NCI-H2171 treated with DMSO at 0.1 percent for 48 hours (cell line): ENCODE data around the gene UNC13D.
"Not testable (repeated sequence)": the region's sequence is repeated elsewhere in the genome, so short reads cannot be mapped to it uniquely, and the experiment has no call there.

ENCODE experiments used
- DNase-seq: peaks from one replicate; lab custom pipeline; 2025; lab: John Stamatoyannopoulos, UW

Gene UNC13D

DNA sequence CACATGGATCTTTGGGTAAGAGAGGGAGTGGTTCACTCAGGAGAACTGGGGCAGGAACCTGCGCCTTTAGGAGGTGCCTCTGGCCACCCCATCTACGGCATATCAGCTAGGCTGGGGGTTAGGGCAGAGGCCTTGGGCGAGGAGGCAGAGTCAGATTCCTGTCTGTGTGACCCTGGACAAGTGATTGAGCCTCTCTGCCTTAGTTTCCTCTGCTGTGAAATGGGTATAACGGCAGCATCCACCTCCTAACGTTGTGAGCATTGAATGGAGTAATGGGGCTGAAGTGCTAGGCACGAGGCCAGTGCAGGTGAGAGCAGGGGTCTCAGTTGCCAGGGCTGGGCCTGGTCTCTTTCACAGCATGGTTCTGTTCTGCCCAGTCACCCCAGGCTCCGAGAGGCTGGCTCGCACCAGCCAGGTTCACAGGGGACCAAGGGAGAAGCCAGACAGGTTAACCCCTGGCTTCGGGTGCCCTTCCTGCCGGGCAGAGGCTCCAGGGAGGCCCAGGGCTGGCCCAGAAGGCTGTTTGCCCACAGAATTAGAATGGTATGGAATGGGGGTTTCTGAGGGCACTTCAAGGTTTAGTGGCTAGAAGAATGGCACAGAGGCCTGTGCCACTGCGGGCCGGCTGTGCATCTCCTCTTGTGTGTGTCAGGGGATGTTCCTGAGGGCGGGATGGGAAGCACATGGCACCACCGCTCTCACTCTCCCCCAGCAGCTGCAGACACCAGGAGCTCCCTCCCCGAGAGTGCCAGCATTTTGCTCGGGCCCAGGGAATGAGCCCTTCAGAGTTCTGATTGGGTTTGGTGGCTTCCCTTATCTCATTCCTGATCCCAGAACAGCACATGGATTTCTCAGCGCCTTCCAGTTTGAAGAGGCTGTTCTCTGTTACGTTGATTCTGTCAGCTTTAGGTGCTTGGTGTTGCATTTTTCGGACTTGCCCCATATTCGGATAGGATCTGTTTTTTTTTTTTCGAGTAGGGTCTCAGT lies 23.8 kb downstream of the UNC13D start:
- no peak for DNase-seq

DNA sequence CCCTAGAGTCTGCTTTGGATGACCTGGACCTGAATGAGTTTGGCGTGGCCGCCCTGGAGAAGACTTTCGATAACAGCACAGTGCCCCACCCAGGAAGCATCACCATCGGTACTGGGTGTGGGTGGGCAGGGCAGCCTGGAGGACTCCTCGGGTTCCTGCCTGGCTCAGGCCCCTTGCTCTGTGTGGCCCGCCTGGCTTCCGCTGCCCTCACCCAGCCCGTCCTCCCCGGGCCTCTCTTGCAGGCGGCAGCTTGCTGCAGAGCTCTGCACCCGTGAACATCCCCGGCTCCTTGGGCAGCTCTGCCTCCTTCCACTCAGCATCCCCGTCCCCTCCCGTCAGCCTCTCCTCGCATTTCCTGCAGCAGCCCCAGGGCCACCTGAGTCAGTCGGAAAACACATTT lies 24.5 kb downstream of the UNC13D start:
- no peak for DNase-seq

DNA sequence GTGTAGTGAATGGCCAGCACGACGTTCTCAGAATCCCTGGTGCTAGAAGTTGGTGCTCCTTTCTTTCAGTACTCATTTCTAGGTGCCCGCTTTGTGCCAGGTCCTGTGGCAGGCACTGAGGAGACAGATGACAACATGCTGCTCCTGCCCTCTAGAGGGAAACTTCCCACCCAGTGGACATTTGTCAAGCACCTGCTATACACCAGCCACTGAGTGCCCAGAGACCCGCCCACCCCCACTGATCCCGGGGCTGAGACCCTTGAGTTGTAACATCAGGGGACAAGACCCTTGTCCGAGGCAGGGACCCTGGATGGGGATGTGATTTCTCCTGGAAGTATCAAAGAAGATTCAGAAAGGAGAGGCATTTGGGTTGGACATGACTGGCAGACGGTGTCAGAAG lies 25.1 kb downstream of the UNC13D start:
- no peak for DNase-seq

DNA sequence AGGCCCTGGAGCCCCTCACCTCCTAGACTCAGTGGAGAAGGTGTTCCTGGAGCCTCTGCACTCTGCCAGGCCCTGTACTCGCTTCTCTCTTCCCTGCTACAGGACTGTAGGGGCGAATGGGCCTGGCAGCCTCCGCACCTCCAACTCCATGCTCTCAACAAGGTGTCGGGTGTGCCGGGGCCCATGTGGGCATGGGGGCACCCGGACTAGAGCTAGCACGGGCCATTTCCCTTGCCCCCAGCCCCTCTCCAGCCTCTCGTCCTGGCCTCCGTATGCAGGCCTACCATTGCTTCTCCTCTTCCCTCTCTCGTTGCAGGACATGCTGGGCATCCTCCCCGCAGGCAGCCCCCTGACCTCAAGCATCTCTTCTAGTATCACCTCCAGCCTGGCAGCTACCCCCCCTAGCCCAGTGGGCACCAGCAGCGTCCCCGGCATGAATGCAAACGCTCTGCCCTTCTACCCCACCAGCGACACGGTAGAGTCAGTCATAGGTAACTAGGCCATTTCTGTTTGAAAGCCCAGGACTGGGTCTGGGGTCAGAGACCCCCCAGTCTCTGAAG lies 25.8 kb downstream of the UNC13D start:
- DNase-seq, result no peak

DNA sequence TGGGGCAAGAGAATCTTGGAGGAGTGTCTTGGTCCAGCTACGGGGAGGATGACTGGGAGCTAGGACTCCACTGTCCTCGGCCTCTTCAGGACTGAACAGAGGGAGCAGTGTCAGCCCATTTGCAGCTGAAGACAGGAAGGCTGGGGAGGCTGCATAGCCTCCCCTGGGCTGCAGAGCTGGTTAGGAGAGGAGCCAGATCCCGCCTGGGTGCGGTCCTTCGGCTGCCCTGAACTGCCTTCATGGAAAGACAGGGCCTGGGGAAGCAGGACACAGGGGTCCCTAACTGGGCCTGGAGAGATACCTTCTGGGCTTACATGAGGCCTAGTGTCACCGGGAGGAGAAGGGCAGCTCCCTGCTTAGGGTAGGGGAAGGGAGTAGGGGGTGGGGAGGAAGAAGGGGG lies 26.6 kb downstream of the UNC13D start:
- DNase-seq, result no peak

DNA sequence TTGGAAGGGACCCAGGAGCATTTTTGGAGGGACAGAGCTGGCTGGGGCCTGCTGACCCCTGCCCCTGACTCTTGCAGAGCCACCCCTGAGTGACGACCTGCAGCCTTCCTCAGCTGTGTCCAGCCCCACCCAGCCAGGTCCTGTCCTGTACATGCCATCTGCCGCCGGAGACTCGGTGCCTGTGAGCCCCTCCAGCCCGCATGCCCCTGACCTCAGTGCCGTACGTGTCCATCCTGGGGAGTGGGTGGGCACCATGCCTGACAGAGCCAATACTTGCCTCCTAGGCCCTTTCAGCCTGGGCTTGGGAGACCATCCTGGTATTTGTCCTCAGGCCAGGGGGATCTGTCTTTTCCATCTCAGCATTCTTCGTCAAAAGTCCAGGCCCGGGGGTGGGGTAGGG lies 27.5 kb downstream of the UNC13D start:
- DNase-seq, result no peak

DNA sequence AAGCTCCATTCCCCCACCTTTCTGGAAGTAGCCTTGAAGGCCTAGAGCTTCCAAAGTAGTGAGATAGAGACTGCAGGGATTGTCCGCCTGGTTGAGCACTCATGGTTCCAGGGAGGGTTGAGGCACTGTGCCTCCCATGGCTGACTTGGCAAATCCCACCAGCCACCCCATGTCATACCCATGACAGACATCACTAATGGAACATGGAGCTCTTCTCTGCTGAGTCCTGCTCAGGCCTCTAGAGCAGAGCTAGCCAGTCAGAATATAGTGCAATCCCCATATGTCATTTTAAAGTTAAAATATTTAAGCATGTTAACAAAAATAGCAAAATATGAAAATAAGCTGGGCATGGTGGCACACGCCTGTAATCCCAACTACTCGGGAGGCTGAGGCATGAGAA lies 28.8 kb downstream of the UNC13D start:
- no peak for DNase-seq

DNA sequence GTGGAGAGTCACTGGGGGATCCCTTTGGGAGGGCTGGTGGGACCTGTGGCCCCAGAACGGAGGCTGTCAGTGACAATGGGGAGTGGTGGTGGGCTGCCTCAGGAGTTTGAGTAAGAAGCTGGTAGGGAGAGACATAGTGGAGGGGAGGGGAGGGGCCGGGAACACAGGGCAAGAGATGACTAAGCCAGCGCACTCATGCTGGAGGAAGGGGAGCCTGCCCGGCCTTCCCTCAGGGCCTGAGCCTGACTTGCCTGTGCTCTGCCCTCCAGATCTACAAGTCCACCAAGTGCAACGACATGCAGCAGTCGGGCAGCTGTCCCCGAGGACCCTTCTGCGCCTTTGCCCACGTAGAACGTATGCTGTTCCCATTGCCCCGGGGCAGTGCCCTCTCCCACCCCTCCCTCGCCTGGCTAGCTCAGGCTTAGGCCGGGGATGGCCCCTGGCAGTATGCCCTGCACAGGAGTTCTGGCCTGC lies 29.3 kb downstream of the UNC13D start:
- DNase-seq, result no peak

DNA sequence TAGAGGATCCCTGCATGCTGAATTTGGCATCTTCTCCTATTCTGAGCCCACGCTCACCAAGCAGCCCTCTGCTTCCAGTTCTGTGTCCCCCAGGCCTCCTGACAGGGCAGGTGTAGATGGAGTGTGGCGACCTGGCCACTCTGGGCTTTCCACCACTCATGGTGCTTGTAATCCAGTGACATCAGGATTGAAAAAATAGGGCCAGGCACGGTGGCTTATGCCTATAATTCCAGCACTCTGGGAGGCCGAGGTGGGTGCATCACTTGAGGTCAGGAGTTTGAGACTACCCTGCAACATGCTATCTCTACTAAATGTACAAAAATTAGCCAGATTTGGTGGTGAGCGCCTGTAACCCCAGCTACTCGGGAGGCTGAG lies 30.2 kb downstream of the UNC13D start:
- DNase-seq, result no peak

DNA sequence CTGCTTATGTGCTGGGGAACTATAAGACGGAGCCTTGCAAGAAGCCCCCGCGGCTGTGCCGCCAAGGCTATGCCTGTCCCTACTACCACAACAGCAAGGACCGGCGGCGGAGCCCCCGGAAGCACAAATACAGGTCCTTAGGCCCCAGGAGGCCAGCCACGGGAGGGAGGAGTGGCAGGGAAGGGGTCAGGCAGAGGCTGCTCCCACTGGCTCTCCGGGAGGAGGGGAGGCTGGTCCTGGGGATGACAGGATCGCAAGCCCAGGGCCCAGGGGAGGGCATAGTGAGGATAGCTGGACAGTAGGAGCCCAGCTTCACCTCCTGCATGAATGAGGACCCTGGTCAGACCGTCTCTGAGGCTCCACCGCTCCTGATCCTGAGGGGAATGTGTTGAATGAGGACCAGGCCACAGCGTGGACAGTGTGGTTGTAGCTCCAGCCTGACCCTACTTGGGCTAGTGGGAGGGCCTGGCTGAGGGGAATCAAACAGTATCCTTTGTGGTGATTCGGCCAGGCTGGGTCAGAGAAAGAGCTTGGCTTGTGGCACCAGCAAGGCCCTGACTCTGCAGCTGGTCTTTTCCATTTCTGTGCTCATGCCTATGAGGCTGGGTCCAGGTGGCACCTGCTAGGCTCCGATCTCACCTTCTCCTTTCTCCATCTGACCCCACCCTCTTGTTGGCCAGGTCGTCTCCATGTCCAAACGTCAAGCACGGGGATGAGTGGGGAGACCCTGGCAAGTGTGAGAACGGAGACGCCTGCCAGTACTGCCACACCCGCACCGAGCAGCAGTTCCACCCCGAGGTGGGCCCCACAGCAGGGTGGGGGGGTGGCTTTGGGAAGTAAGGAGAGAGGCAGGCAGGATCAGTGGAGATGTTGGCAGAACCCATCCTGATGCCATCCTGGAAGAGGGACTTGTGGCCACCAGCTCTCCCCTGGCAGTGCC lies 30.9 kb downstream of the UNC13D start:
- no peak for DNase-seq

DNA sequence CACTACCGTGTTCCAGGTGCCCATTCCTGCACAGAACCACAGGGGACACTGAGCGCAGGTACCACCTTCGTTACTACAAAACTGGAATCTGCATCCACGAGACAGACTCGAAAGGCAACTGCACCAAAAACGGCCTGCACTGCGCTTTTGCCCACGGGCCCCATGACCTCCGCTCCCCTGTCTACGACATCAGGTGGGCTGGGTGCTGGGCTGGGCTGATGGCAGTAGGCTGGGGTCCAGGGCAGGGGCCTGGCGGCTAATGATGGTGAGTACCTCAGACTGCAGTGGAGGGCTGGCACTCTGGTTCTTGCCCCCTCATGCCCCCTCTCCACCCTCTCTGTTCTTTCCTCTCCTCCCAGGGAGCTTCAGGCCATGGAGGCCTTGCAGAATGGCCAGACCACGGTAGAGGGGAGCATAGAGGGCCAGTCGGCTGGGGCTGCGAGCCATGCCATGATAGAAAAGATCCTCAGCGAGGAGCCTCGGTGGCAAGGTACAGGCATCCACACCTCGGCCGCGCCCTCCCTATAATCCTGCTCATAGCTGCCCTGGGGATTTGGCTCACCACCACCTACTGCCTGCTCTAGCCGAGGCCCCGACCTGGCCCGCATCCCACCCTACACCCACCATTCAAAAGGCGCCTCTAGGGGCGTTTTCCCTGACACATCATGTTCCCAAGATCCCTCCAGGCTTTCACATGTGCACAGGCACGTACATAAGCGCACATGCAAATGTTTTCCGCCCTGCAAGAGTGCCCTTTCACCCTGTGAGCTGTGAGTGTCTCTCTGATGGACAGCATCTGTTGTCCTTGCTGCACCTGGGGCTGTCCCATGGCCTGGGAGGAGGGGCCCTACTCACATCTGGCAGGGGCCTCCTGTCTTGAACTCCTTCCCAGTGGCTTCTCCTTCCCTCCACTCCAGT lies 31.8 kb downstream of the UNC13D start:
- no peak for DNase-seq

DNA sequence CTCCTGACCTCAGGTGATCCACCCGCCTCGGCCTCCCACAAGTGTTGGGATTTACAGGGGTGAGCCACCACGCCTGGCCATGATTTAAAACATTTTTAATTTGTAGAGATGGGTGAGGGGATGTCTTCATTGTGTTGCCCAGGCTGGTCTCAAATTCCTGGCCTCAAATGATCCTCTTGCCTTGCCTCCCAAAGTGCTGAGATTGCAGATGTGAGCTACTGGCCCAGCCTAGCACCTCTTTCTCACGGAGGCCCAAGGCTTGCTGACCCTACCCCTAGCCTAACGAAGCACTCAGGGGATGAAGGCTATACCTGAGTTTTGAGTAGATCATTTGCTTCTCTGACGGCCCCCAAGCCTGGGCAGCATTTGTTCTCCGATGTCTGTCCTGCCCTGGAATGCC lies 33.0 kb downstream of the UNC13D start:
- no peak for DNase-seq

DNA sequence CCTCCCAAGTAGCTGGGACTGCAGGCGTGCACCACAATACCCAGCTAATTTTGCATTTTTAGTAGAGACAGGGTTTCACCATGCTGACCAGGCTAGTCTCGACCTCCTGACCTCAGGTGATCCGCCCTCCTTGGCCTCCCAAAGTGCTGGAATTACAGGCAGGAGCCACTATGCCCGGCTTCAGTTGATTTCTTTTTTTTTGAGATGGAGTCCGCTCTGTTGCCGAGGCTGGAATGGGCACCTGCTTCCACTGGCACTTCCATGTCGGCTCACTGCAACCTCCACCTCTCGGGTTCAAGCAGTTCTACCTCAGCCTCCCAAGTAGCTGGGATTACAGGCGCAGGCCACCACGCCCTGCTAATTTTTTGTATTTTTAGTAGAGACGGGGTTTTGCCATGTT lies 33.4 kb downstream of the UNC13D start:
- not testable (repeated sequence) for DNase-seq

DNA sequence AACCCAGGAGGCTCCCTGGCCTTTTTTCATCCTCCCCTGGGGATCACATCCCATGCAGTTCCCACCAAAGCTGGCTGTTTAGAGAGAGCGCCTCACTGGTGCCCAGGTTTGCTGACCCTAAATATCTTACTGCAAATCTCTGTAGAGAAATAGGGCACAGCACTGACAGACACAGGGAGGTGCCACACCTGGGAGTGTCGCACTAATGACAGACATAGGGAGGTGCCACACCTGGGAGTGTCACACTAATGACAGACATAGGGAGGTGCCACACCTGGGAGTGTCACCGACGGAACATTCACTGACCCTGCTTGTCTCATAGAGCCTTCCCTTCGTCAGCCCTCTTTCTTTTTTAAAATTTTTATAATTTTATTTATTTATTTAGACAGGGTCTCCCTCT lies 34.0 kb downstream of the UNC13D start:
- no peak for DNase-seq

DNA sequence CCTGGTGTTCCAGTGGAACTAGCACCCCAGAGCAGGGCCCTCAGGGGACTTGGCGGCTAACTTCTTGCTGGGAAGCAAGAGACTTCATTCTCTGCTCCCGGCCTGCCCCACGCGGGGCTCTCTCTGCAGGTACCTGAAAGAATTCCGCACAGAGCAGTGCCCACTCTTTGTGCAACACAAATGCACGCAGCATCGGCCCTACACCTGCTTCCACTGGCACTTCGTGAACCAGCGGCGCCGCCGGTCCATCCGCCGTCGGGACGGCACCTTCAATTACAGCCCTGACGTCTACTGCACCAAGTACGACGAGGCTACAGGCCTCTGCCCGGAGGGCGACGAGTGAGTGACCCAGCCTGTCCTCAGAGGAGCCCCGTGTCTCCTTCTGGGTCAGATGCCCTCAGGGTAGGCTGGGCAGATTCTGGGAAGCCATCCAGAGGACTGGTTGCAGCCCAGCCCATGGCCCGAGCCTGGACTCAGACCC lies 34.5 kb downstream of the UNC13D start:
- no peak for DNase-seq

DNA sequence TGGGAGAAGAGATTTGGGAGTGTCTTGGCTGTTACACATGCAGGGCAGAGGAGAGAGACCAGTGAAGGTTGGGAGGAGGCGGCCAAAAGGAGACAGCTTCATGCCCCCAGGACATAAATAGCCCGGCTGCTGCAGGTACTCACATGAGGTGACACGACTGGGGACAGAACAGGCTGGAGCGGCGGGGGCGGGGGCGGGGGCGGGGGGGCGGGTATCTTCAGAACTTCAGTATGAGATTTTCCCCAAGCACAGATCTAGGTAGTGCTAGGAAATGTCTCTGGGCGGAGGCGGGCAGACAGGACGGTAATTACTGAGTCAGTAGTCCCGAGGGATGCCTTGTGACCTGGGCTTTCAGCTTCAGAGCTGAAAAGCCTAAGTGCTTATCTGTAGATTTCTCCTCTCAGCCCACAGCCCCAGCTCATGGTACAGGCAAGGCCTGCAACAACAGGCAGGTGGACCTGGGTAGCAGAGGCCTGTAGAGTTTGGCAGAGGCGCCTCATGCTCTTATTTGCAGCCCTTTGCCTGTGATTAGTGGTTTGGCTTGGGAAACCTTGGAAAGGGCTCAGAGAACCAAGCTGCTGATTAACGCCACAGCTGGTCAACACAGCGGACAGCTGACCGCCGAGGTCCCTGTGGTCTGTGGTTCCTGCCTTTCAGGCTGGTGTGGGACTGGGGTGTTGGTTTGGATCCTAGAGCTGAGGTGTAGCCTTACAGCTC lies 35.1 kb downstream of the UNC13D start:
- DNase-seq, result no peak

DNA sequence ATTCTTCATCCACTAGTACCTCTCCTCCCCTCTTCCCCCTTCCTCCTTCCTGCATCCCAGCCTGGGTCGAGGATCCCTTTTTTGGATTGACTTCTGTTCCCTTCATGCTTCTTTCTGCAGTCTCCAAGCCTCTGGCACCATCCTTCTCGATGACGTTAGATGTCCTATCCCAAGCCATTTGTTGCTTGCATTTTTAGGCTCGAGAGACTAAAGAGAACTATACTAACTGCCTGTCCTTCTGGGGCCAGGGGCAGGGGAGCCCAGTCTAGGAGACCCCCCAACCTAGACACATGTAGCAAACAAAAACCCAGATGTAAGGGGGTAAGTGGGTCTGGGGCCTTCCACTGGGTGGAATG lies 35.7 kb downstream of the UNC13D start:
- DNase-seq, result no peak

DNA sequence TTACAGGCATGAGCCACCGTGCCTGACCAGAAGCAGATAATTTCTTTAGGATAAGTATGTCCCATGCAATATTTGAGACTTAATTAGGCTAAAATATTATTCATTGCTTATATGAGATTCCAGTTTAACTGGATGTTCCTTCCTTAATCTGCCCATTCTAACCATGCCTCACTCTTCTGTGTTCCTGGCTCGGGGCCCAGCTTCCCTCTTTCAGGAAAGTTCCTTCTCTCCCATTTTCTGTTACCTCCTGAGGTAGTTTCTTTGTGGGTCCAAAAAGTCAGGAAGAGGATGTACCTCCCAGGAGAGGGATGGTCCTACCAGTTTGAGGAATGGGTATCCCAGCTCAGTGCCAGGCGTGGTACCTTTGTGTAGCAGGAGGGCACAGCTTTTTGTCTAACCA lies 36.3 kb downstream of the UNC13D start:
- no peak for DNase-seq

DNA sequence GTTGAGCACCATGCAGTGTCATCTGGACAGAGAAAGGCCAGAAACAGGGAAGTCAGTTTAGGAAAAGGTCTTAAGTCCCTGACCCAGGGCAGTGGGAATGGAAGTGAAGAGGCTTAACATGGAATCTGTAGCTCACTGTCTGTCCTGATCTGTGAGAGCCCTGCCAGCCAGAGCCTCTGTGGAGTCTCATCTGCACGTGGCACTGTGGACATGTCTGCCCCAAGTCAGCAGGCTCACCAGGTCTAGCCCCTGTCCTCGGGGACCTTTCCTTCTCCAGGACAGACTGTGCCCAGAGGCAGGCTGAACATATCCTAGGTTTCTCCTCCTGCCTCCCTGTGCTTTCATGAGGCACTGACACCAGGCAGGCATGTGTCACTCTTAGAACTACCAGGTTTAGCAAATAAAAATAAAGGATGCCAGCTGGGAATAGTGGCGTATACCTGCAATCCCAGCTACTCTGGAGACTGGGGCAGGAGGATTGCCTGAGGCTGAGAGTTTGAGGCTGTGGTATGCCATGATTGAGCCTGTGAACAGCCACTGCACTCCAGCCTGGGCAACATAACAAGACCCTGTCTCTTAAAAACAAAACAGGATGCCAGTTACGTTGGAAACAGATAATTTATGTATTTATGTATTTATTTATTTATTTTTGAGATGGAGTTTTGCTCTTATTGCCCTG lies 37.2 kb downstream of the UNC13D start:
- no peak for DNase-seq

DNA sequence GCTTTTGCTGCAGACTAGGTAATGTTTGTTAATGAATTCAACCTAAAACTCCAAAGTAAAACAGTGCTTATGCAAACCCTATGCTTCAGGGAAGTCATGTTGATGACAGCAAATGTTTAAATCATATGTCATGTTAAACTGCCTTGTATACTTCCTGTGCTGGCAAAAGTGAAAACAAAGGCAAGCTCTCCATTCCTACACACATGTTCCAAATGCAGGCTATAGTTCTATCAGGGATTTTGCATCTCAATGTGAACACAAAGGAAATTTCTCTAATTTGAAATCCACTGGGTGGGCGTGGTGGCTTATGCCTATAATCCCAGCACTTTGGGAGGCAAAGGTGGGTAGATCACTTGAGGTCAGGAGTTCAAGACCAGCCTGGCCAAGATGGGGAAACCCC lies 40.3 kb downstream of the UNC13D start:
- DNase-seq, result no peak
